ENCODE results near the gene FGFRL1. TPM values are rescaled to one million over a fixed set of nuclear protein-coding genes. Genes with fewer than 3 reads are reported as not detected.
A peak's percentile ranks its signal among the peaks of the same experiment; 100 is the strongest.

Gene FGFRL1
- total and polyA plus RNA-seq, 8 donors: 15.4 to 42.8 (median 31.1) TPM

DNA sequence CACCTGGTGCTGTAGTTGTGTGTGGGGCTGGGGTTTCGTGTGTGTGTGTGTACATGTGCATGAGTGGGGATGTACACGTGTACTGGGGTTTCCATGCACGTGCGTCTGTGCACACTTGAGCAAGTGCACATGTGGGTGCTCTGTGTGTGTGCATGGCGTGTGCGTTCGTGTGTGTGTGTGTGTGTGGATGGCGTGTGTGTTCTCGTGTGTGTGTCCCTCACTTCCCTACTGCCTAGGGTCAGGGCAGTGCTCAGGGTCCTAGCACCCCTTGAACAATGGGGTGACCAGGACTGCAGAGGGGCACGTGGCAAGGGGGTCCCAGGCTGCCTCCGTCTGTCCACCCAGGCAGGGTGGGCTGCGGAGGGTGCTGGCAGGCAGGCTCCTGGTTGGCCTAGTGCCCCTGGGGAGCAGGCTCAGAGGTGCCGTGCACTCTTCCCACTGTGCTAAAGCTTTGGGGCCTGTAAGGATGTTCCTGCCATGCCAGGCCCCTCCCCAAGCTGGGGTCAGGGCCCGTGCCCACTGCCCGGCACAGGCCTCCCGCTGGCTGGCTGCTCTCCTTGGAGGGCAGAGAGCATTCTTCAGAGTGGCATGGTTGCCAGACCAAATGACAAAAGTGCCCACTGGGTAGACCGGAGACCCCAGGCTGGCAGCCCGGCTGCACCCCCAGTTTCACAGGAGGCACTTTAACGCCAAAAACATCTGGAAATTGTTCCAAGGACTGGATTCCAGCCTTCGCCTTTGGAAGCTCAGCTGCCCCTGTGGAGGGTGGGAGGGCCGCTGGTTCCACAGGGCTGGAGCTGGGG lies 29.1 kb downstream of the FGFRL1 start:
- ATAC-seq: no peak
- WGBS, 2 donors: 91 to 94% methylated on average over 21 of the region's 21 CpGs
- DNase-seq: peak in 2 of 6 donors; percentile 34 to 51
- H3K4me1 ChIP-seq: peaks cover 4 to 9% (median 5%) of the 10 kb centered on the region in 3 donors
- H3K27ac ChIP-seq: no peak overlapping the region
- TF ChIP-seq, protein P1, sequence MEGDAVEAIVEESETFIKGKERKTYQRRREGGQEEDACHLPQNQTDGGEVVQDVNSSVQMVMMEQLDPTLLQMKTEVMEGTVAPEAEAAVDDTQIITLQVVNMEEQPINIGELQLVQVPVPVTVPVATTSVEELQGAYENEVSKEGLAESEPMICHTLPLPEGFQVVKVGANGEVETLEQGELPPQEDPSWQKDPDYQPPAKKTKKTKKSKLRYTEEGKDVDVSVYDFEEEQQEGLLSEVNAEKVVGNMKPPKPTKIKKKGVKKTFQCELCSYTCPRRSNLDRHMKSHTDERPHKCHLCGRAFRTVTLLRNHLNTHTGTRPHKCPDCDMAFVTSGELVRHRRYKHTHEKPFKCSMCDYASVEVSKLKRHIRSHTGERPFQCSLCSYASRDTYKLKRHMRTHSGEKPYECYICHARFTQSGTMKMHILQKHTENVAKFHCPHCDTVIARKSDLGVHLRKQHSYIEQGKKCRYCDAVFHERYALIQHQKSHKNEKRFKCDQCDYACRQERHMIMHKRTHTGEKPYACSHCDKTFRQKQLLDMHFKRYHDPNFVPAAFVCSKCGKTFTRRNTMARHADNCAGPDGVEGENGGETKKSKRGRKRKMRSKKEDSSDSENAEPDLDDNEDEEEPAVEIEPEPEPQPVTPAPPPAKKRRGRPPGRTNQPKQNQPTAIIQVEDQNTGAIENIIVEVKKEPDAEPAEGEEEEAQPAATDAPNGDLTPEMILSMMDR (IDR thresholded peaks at IDR 0.05): no peak
- intact Hi-C loops (cut with DNase I): no loop called here
- FAIRE-seq: no peak
- H3K4me3 ChIP-seq: no peak overlapping the region
- no peaks in the 10 kb centered on the region for H3K36me3 ChIP-seq
- no peaks in the 10 kb centered on the region for H3K9me3 ChIP-seq
- no peaks in the 10 kb centered on the region for H3K27me3 ChIP-seq

DNA sequence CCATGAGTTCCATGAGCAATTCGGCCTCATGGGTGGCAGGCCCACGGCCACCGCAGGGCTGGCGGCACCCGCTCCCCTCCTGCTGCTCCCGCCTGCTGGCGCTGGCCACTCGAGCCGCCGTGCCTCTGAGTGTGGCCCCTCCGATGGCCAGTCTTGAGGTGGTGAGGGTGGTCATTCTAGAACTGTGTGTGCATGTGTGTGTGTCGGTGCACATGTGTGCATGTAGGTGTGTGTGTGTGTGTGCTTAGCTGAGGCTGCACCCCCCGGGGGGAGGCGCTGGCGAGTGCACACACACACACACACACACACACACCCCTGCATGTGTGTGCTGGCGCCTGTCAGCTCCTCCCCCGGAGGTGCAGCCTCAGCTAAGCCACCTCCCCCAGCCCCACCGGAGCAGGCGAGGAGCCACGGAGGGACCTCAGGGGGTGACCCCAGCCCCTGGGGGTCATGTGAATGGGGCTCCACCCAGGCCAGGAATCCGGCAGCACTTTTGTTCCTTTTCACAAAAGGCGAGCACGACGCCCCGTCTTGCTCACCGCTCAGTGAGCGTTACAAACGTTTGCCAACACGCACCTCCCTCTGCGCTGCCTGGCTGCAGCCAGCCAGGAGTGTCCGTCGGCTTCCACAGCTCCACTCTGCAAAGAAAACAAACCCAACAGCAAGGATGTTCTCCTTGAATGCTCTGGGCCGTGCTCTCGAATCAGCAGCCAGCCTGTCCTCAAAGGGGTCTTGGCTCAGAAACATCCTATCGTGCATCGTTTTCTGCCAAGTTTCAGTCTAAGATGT lies 29.9 kb downstream of the FGFRL1 start:
- FAIRE-seq (no peak), ATAC-seq (no peak), DNase-seq (peak in 2 of 6 donors; percentile 51 to 66)
- 57 to 62% methylated on average over 36 of the region's 36 CpGs for WGBS, 2 donors
- intact Hi-C loops (cut with DNase I): no loop called here
- H3K36me3 ChIP-seq: no peaks in the 10 kb centered on the region
- H3K27me3 ChIP-seq: no peaks in the 10 kb centered on the region
- no peak overlapping the region for H3K4me3 ChIP-seq
- no peak overlapping the region for H3K27ac ChIP-seq
- TF ChIP-seq, protein P1 (IDR thresholded peaks at IDR 0.05): no peak
- H3K4me1 ChIP-seq: peaks cover 4 to 9% (median 5%) of the 10 kb centered on the region in 3 donors
- H3K9me3 ChIP-seq: no peaks in the 10 kb centered on the region

DNA sequence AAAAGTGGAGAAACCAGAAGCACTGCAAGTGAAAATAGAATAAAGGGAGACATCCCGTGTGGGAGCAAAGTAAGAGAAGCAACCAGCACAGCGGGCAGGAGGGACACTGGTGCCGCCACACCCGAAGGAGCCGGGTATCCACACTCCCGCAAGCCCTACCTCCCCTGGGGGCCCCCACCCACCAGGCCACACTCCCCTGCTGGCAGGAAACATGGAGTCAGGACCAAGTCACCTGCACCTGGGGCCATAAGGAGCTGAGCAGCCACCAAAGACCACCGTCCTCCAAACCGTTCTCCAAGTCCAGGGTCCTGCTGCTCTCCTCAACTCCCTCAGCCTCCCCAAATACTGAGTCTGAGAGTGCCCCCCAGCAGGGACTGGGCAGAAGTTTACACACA lies 30.5 kb downstream of the FGFRL1 start:
- Histone ChIP-seq H3K27me3 (no peaks in the 10 kb centered on the region), H3K9me3 (no peaks in the 10 kb centered on the region), H3K4me3 (no peak overlapping the region), H3K27ac (no peak overlapping the region), H3K4me1 (peaks cover 4 to 11% (median 5%) of the 10 kb centered on the region in 3 donors), H3K36me3 (no peaks in the 10 kb centered on the region)
- no peak for FAIRE-seq
- ATAC-seq: no peak
- 60 to 69% methylated on average over 6 to 8 of the region's 8 CpGs for WGBS, 2 donors
- TF ChIP-seq, protein P1 (IDR thresholded peaks at IDR 0.05): no peak
- intact Hi-C loops (cut with DNase I): no loop called here
- peak in 2 of 6 donors; percentile 35 to 47 for DNase-seq

DNA sequence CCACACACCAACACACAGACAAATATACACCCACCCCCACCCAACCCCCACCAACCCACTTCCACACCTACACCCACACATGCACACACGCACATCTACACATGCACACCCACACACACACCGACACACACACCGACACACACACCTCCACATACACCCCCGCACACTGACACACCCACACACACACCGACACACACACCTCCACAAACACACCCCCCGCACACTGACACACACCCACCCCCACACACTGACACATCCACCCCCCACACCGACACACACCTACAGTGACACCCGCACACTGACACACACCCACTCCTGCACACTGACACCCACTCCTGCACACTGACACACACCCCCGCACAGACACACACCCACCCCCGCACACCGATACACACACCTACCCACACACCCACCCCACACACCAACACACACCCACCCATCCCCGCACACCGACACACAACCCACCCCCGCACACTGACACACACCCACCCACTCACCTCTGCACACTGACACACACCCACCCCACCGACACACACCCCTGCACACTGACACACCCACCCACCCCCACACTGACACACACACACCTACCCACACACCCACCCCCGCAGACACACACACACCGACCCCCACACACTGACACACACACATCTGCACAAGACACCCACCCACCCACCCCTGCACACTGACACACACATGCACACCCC lies 31.1 kb downstream of the FGFRL1 start:
- intact Hi-C loops (cut with DNase I): no loop called here
- Histone ChIP-seq H3K27ac (no peak overlapping the region), H3K27me3 (no peaks in the 10 kb centered on the region), H3K4me3 (no peak overlapping the region), H3K36me3 (no peaks in the 10 kb centered on the region), H3K4me1 (peaks cover 4 to 16% (median 5%) of the 10 kb centered on the region in 3 donors), H3K9me3 (no peaks in the 10 kb centered on the region)
- ATAC-seq (no peak), DNase-seq (peak in 1 of 6 donors; percentile 29), FAIRE-seq (no peak)
- 80 to 92% methylated on average over 17 of the region's 17 CpGs for WGBS, 2 donors
- TF ChIP-seq, protein P1 (IDR thresholded peaks at IDR 0.05): no peak
